ENCODE measurements around the gene KRT36.

KRT36 gene

DNA sequence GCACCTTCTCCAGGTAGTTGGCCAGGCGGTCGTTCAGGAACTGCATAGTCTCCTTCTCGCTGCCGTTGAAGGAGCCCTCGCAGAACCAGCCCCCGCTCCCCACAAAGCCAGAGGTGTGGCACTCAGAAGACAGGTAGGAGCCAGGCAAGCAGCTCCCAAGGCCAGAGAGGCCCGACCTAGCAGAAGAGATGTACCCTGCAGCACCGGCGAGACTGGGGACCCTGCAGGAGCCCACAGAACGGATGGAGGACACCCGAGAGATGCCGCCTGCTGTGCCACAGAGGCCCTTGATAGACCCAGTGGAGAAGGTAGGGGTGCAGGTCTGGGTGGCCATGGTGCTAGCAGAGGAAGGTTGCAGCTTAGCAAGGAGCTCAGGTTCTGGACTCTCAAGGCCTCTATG lies at the start of gene KRT36:
Gene KRT36 (minus strand): TSS at position 380 of the 400 bp plus-strand sequence. CDS start 46 bp downstream, at position 334.
- DNase-seq (ENCODE audit: low read depth), result no peak

DNA sequence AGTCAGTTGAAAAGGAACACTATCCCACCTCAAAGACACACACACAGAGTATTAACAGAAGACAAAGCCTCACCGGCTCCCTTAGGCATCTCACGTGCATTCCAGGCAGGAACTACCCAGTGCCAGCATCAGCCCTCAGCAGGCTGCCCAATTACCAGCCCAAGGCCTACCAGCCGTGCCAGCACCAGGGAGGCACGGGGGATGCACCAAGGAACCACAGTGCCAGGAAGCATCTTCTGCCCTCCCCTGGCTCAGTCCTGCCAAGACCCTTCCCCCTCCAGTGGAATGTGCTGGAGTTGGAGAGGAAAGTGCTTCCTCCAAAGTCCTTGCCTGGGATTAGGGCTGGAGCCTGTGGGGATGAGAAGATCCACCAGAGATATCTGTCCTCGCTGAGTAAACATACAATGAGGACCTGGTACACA lies 49.4 kb upstream of the KRT36 start:
- no peak for DNase-seq (ENCODE audit: low read depth)

DNA sequence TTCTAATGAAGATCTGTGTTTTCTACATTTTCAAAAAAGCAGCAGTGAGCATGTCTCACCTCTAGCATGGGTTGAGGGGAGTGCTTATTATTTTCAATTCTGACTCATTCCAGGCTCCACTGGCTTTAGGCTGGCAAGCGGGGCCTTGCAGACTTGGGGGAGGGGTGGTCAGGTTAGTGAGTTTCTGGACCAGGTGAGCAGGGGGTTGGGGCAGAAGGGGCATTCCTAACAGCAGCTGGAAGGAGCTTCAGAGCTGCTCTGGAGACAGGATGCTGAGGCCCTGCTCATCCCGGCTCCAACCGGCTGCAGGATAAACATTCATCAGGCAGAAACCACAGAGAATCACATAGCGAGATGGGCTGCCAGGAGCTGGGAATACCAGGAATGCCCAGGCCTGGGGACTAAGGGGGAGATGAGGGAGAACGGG lies 48.9 kb upstream of the KRT36 start:
- no peak for DNase-seq (ENCODE audit: low read depth)

DNA sequence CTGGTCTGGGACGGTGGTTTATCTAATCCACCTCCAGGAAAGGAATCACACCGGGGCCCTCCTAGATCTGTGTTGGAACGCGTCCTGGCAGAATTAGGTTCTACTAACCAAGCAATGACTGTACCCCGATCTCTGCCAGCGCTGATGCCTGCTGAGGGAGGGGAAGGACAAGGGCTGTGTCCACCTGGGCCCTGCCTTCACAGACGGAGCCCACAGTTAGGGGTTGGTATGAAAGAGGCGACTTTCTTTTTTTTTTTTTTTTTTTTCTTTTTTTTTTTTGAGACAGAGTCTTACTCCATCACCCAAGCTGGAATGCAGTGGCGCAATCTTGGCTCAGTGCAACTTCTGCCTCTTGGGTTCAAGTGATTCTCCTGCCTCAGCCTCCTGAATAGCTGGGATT lies 48.3 kb upstream of the KRT36 start:
- DNase-seq (ENCODE audit: low read depth), result no peak

DNA sequence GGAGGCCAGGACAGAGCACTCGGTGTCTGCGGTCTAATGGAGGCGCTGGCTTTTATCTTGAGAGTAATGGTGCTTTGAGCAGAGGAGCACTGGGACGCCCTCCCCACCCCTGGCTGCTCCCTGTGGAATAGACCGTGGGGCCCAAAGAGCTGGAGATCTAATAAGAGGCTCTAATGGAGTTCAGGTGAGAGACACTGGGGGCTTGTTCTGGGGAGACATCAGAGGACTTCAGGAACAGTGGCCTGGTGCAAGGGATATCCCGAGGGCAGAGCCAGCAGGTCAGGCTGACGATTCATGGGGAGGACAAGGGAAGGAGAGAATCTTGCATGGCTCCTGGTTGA lies 47.9 kb upstream of the KRT36 start:
- no peak for DNase-seq (ENCODE audit: low read depth)

DNA sequence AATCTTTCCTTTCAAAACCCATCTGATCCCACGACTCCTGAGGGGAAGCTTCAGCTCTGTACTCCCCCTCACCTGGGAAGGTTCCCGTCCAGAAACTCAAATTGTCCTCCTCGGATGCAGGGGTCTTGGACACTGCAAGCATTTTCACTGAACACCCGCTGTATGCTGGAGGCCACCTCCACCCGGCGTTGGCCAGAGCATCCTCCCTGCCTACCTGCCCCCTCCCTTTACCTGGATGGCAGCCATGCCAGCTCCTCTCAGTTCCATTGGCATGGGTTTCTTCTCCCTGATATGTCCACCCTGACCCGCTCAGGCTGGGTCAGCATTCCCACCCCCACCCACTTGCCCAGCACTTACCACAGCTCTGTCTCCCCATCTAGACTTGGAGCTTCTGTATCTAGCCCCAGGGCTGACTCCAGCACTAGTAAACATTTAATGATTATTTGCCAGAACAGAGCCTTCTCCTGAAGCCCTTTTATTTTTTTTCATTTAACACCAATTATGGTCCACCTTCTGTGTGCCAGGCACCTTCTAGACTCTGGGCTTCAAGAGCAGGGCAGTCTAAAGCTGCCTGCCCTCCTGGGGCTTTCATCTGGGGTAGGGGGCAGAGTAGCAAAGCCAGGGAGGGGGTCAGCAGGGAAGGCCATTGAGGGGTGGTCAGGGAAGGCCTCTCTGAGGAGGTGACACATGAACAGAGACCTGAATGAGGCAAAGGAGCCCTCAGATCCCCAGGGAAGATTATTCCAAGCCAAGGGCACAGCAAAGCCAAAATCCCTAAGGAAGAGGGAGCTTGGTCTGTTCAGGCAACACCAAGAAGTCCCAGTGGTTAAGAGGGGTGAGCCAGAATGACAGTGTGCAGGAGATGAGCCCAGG lies 47.3 kb upstream of the KRT36 start:
- no peak for DNase-seq (ENCODE audit: low read depth)

DNA sequence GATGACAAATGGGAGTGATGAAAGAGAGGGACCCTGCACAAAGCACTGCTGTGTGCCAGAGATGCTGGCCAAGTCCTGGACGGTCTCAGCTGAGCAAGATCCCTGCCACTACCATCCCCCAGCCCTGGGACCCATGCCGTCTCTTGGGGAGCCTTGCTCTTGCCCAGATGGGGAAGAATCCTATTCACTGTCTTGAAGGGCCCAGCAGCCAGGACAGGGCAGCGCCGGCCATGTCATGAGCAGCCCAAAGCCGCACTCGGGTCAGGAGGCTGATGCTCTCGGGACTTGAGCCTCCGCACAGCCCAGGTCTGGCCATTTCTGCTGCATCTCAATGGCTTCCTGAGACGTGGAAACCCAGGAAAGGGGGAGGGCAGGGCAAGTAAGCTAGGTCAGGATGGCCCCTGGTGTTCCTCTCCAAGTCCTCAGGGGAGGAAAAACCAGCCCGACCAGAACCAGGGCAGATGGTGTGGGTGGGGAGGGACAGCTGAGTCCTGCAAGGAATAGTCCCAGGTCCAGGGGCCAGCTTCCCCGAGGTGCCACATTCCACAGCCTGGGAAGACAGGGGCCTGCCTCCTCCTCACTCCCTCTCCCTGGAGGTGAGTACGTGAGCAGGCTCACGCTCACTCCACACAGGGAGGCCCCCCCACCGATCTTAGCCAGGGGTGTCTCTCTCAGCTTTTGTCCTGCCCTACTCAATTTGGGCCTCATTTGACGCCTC lies 46.2 kb upstream of the KRT36 start:
- no peak for DNase-seq (ENCODE audit: low read depth)

DNA sequence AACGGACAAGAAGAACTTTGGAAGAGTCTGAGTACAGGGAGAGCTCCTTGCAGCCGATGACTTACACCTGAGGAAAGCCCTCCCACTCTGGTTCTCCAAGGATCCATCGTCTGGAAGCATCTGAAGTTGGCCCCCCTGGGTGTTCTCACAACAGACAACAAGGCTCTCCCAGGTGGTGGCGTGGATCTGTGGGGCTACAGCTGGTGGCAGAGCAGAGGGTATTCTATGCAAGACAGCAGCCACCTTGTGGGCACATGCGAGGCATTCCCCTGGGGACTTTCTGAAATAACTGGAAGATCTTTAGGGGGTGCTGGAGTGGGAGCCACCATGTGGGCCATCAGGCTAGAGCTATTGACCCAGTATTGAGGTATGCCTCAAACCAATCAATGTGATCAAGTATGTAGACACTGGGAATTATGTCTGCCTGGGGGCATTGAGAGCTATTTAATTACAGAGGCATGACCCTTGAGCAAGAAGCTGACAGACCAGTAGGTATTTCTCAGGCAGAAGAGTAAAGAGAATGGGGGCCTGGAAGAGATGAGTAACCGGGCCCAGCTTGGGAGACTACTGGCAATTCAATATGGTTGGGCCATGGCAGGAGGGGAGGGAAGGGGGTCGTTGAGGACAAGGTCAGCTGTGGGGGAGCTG lies 45.3 kb upstream of the KRT36 start:
- no peak for DNase-seq (ENCODE audit: low read depth)

DNA sequence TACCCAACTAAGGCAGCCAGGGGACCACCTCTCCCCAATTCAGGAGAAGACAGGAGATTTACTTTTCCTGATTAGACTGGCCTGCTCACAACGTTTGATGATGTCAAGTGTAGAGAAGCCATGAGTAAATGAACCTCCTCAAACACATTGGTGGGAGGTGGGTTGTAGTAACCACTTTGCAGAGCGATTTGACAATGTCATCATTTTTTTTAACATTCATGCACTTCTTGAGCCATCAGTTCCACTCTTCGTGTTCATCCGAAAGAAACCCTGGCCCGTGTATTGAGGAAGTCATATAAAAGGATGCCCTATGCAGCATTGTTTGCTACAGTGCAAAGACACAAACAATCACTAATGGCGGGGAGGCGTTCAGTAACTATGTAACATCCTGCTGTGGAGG lies 43.9 kb upstream of the KRT36 start:
- no peak for DNase-seq (ENCODE audit: low read depth)

DNA sequence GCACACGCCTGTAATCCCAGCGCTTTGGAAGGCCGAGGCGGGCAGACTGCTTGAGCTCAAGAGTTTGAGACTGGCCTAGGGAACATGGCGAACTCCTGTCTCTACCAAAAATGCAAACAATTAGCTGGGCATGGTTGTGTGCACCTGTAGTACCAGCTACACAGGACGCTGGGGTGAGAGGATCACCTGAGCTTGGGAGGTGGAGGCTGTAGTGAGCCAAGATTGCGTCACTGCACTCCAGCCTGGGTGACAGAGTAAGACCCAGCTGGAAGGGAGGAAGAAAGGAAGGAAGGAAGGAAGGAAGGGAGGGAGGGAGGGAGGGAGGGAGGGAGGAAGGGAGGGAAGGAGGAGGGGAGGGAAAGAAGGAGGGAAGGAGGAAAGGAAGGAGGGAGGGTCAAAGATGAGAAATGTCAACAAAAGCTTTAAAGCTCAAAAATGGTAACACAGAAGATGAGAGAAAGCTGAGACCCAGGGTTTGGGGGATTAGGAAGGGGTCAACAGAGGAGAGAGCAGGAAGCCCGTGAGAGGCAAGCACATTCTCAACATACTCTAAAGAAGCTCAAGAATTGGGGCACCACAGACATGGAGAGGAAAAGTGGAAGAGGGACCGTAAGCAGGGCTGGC lies 43.3 kb upstream of the KRT36 start:
- no peak for DNase-seq (ENCODE audit: low read depth)

DNA sequence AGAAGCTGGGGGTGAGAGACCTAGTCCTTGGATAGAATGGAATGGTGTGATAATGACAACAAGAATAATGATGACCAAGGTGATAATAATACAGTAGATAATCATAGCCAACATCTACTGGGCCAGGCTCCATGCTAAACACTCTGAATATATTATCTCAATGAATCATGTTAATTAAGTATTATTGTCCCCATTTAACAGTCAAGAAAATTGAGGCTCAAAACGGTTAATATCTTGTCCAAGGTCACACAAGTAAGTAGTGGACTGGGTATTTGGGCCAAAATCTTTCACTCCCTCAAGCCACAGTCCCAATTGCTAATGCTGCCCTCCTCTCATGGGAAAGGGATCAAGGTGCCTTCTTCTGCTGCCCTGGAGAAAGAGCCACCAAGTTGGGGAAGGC lies 42.3 kb upstream of the KRT36 start:
- no peak for DNase-seq (ENCODE audit: low read depth)

DNA sequence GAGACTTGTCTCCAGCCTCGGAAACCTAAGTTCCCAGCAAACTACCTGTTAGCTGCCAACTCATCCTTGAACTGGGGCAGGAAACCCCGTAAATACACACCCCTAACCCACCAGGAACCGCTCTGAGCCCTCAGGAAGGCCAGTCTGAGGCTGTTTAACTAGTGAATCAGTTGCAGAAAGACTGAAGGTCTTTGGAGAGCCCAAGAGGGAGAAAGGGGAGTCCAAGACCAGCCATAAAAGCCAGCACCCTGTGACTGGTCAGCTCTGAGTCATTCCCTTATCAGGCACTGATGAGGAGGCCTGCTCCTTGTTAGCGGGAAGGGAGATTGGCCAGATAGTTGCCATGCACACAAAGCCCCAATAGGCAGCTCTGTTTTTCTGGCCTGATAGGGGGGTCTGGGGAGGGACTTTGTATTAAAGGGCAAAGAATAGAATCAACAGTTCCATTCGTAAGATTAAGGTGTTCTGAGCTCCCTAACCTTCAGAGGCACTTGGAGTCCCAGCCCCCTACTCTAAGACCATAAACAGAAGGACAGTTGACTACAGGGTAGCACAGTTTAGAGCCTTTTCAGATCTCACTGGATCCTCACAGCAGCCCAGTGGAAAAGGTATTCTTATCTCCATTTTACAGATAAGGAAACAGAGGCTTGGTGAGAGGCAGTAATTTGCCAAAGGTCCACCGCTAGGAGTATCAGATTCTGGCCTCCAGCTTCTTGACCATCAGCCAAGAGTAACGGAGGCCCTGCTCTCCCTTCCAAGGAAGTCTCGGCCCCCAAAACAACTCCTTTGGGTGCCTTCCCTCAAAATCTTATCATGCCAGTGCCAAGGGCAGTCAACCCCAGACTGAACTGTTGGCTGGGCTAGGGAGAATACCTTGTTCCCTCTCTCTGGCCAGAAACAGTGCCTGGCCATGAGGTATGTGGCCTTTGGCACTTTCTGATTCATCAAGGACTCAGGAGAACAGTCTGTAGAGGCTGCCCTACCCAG lies 40.6 kb upstream of the KRT36 start:
- no peak for DNase-seq (ENCODE audit: low read depth)

DNA sequence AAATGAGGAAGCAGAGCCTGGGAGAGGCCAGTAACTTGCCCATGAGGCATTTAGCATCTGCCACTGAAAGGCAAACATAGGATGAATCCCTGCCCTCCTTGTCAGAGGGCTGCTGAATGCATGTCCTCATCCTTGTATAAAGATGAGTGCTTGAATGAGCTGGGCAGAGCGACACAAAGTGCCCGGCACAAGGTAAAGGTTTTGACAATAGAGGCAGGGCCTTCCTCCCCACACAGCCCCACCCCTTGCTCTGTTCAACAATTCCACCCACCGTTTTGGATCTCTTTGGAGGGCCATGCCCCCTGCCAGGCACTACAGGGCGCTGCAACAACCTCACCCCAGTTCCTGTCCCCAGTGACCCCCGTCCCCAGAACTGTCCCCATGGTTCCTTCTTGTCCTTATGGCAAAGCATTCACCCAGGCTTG lies 39.8 kb upstream of the KRT36 start:
- DNase-seq (ENCODE audit: low read depth), result no peak

DNA sequence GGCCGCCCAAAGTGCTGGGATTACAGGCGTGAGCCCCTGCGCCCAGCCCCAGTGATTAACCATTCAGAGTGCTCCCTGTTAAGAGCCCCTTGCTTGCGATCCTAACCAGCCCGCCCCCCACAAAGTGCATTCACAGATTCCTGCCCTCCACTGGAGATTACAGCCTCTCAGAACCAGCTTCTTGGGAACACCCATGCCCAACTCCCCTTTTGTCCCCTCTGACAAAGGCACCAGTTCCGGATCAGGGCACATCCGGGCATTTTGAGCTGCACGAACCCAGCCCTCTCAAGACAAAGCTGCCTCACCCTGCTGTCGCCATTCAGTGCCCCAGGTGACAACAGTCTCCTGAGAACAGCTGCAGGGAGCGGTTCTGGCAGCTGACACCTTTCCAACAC lies 39.2 kb upstream of the KRT36 start:
- DNase-seq (ENCODE audit: low read depth), result no peak

DNA sequence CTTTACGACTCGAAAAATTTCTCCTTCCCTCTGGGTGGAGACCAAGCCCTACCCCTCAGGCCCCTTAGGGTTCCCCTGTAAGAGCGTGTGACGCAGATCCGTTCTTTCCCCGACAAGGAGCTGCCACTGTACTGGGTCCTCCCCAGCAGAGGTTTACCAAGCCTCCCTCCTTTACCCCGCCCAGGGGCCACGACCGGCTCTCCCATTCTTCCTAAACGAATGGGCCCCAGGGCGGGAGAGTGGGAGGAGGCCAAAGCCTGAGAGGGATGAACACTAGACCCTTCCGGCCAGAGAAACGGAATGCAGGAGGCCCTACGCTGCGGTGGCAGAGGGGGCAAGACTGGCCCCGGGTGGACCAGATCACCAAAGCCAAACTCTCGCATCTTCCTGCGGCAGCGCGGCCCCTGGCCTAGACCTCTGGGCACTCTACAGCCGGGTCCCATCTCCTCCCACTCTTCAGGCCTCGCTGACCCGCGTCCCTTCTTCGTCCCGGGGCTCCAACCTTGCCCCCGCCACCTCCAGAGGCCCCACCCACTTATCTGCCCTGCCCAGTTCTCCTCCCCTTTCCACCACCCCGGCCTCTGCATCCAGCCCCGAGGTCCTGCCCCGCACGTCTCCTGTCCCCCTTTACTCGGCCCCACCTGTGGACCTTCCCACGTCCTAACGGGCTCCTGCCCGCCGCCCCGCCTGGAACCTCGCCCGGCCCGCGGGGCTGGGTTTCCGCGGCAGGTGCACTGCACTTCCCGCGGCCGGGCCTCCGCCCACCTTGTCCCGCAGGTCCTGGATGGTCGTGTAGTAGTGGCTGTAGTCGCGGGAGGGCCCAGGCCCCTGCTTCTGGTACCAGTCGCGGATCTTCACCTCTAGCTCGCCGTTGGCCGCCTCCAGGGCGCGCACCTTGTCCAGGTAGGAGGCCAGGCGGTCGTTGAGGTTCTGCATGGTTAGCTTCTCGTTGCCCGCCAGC lies 37.6 kb upstream of the KRT36 start:
- no peak for DNase-seq (ENCODE audit: low read depth)

DNA sequence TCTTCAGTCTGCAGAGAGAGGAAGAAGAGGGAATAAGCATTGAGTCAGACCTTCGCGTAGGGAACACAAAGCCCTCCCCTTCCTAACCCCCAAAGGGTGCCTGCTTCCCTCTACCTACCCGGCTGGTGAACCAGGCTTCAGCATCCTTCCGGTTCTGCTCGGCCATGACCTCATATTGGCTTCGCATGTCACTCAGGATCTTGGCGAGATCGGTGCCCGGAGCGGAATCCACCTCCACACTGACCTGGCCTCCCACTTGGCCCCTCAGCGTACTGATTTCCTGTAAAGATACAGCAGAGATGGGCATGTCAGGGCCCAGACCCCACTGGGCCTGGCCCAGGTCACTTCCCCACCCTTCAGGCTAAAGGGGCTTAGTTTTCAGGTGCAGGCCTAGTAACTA lies 34.6 kb upstream of the KRT36 start:
- DNase-seq (ENCODE audit: low read depth), result no peak

DNA sequence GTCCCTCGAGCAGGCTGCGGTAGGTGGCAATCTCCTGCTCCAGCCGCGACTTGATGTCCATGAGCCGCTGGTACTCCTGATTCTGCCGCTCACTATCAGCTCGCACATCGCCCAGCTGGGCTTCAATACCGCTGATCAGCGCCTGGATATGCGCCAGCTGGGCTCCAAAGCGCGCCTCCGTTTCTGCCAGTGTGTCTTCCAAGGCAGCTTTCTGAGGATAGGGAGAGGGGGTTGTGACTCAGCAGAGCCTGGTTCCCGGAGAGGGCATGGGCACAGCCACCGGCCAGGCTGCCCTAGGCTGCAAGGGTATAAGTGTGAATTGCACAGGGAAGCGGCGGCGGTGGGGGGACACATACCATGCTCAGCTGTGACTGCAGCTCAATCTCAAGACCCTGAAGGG lies 34.1 kb upstream of the KRT36 start:
- no peak for DNase-seq (ENCODE audit: low read depth)

DNA sequence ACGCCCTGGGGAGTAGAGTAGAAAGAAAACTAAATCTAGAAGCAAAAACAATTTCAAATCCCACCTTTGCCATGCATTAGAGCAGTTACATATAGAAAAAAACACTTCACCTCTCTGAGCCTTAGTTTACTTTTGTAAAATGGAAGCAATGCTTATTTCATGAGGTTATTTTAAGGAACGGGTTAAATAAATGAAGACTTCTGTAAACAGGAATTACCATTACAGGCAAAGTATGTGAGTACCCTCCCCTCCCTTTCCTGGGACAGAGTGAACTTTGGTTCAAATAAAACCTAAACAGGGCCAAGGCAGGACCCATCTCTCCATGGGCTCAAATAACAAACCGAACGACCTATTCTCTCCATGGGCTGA lies 33.5 kb upstream of the KRT36 start:
- DNase-seq (ENCODE audit: low read depth), result no peak

DNA sequence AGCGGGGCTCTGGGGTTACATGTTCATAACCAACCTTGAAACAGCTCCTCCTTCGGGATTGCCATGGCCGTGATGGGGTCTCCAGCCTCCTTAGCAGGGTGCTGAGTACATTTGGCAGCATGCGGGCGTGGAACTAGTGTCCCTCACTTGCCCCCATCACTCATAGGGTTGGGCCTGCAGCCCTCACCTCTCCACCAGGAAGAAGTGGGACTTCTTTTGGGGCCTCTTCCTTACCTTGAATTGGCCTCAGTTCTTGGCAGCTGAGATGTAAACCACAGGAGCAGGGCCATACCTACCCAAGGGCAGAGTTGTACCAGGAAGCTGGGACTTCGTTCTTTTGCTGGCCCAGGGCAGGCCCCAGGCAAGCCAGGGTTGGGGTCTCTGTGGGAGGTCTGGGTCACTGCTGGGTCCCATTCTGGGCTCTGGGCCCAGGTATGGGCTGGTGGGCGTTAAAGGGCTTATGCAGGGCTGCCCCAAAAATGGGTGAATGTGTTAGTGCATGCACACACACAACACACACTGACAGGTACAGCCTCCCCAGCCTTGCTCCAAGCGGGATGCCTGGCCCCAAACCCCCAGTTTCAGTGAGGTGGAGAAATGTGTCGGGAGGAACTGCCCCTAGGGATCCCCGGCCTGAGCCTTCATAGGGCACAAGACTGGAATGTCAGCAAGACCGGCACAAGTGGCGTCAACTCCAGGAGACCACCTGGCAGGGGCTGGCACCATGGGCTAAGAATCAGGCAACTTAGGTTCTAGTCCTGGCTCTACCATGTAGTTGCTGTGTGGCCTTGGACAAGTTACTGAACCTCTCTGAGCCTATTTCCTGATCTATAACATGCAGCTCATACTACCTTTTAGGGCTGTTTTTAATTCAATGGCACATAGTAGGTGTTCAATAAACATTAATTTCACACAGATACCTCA lies 32.9 kb upstream of the KRT36 start:
- no peak for DNase-seq (ENCODE audit: low read depth)

Data from stimulated activated CD8-positive, alpha-beta memory T cell treated with anti-CD3 and anti-CD28 coated beads, Interleukin-15, amount 100 ng/mL, for 24 hours (primary cell).